GM12875 (cell line): Measurements from ENCODE around the gene ZNF688.

Source experiments
- H3K4me3 ChIP-seq: one replicate; pipeline ENCODE4 v1.5.1; 2011; ENCODE audit warnings: low read depth, low read length, control low read depth
- CTCF ChIP-seq: IDR thresholded peaks from 2 replicates; pipeline ENCODE4 v1.5.1; 2011; ENCODE audit warnings: low read depth, mild to moderate bottlenecking, control low read depth, inconsistent platforms, low read length, moderate library complexity, borderline replicate concordance; ENCODE audit not compliant: insufficient read depth

The ZNF688 gene

DNA sequence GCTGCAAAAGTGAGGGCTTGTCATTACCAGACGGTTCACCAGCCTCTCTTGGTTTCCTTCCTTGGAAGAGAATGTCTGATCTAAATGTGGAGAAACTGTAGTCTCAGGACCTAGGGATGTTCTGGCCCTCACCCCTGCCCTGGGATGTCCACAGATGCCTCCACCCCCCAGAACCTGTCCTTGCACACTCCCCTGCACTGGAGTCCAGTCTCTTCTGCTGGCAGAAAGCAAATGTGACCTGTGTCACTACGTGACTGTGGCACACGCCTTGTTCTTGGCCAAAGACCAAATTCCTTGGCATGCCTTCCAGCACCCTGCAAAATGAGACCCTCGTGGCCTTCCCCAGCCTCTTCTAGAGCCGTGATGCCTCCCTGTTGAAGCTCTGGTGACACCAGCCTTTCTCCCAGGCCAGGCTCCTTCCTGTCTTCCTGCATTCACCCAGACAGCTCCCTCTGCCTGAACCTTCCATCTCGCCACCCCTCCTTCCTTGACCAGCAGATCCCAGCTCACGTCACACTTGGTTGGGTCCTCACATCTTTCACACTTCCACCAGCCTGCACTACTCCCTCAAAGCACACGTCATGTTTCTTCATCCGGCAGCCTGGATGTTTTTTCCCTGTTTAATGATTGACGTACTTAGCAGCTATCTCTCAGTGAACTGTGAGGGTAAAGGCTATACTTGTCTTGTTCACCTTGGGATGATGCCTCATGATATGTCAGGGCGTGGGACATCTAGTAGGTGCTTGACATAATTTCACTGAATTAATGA lies 49.5 kb downstream of the ZNF688 start:
- no peak for TF ChIP-seq CTCF
- H3K4me3 ChIP-seq = no peak overlapping the region

- no peak for TF ChIP-seq CTCF
- no peak overlapping the region for H3K4me3 ChIP-seq
These were observed 50.0 kb downstream of the ZNF688 start for GRCh38 chr16:30521476-30521872.
